GM21576 (cell line): ENCODE measurements around the gene VEZF1.

Experiments used
- ATAC-seq: cut with Tn5 transposase; IDR thresholded peaks from one replicate; pipeline ENCODE4 v1.9.1; 2021; ENCODE audit warnings: mild to moderate bottlenecking, moderate library complexity; ENCODE audit not compliant: unreplicated experiment

Gene VEZF1

DNA sequence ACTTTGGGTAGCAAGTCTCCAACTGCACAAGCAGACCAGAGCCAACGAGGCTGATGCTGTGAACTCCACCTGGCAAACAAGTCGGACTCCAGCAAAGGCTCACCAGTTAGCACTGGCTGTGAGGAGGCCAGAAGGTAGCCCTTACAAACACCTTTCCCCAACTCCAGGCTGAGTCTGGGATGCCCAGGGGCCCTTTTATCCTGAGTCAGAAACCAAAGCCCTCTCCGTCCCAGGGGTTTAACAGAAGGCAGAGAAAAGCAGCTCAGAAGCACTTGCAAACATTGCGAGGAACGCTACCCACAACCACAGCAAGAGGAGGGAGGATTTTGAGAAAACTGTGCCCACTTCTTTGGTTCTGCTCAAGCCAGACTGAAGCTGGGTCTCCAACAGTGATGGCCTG is 57.8 kb downstream of the VEZF1 start:
- ATAC-seq = no peak

DNA sequence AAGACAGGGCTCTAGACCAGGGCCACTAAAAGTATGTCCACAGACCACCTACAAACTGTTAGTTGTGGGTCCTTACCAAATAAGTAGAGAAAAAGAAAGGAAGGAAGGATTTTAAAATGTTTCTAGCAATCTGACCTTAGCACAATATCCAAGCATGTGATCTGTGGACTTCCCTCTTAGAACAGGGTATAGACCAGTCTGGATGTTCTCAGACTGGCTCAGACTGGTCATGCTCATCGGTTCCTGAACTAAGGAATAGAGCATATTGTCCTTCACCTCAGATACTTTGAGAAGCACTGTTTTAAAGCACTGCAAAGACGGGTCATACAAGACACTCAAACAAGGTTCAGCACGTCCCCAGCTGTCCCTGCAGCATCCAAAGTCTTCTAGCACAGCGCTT is 58.7 kb downstream of the VEZF1 start:
- ATAC-seq = no peak

DNA sequence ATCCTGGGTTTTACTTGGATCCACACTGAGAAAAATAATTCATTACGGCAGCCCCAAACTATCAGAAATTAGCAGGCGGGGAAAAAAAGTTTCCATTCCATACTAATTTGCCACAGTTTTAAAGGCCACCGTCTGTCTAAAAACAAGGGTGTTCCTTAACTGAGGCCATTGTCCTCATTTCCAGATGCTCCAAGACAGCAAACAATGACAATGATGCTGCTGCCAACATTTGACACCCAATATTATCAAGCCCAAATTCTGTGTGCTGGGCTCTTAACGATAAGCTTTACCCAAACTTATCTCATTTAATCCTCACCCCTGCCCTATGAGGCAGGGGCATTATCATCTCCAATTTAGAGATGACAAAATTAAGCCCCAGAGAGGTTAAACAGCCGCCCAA is 59.1 kb downstream of the VEZF1 start:
- ATAC-seq = no peak

GRCh38 chr17:57927048-57927723 is 60.9 kb downstream of the VEZF1 start:
- no peak for ATAC-seq

- ATAC-seq = no peak
Measured at GRCh38 chr17:57926723-57927047, 61.4 kb downstream of the VEZF1 start.

- no peak for ATAC-seq
Measured at GRCh38 chr17:57925361-57925990, 62.6 kb downstream of the VEZF1 start.

DNA sequence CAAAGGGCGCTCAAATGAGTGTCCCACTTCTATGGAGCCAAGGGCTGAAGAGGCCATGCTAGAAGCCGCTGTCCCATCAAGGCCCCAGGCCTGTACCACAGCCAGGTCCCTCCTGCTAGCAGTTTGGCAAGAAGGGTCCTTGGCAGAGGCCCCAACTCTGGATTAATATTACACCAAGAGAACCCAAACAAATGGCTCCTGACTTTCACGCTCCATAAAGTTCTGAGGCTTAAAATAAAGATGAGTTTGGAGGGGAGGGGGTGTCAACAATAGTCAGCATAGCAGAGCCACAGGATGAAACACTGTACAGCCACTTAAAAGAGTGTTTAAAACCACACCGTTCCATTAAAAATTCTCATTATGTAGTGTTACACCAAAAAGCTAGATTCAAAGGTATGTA is 63.4 kb downstream of the VEZF1 start:
- ATAC-seq = no peak
